Epidermal melanocyte (primary cell): Measurements from ENCODE around the gene HBG1.

Source experiments
- DNase-seq: peaks from one replicate; pipeline ENCODE4 v3.0.0; 2011; ENCODE audit warnings: low spot score; ENCODE audit not compliant: insufficient read length

Gene HBG1

GRCh38 chr11:5247472-5248192, 2.0 kb downstream of the HBG1 start:
- no peak for DNase-seq

DNA sequence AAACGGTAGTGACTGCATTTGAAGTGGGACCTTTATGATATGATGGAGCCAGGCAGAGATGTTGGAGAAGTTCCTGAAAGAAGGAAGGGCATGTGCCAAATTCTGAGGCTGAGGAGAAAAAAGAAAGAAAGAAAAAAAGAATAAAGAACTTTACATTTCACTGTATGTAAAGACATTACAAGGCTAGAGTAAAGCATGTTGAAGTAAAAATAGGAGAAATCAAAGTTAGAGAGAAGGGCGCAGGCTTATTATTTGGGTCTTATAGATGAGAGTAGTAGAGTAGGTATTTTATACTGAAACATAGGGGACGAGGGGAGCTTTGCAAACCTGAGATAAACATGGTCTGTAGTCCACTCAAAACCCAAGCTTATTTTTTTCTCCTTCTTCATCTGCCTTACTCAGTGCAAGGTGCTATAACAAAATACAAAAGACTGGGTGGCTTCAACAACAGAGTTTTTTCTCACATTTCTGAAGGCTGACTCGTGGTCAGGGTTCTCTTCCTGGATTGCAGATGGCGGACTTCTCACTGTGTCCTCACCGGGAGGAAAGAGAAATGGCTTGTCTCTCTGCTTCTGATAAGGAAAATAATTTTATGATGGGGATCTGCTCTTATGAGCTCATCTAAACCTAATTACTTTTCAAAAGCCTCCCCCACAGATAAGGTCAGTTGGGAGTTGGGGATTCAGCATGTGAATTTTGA, 2.7 kb downstream of the HBG1 start:
- DNase-seq: no peak

DNA sequence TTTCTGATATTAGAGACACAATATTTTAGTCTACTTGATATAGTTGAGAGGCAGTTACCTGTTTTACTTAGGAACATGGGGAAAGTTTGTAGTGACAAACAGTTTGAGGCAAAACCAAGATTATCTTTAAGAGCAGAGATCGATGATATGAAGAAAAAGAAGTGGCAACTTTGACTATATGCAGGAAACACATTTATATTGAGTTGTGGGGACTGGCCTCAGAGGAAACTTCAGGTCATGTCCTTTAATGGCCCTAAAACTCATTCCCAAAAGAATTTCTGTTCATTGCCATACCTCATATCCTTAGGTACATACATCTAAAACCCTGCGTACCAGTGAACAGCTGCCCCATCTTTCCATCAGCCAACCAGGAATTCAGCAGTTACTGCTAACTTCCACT, 4.5 kb downstream of the HBG1 start:
- no peak for DNase-seq

- no peak for DNase-seq
Measured at GRCh38 chr11:5243816-5244180, 5.9 kb downstream of the HBG1 start.

DNA sequence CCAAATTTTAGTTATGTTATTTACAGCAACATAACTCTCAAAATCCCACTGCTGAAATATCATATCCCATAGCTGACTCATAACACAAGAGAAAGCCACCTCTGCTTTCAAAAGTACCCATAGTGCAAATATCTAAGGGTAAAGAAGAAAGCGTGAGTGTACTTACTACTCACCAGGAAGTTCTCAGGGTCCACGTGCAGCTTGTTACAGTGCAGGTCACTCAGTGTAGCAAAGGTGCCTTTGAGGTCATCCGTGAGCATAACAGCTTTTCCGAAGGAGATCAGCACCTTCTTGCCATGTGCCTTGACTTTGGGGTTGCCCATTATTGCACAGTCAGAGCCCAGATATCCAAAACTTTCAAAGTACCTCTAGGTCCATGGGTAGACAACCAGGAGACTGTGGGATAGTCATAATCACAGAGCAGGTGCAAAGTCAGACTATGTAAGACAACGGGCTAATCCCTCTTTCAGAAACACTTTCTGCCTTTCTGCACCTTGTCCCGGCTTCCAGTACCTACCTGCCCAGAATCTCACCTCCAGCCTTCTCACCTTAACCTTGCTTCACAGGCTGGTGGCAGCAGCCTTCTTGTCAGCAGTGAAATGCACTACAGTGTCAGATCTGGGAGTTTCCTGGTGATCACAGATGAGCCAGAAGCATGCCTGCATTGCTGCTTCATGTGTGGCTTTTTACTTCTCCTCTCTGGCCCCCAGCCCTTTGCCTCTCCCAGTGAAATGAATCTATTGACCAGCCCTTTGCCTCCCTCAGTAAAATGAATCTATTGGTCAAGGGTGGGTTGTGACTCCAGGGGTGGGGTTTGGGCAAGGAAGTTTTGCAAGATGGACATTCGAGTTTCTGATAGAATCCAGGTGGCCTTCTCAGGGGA, 6.5 kb downstream of the HBG1 start:
- DNase-seq: no peak

DNA sequence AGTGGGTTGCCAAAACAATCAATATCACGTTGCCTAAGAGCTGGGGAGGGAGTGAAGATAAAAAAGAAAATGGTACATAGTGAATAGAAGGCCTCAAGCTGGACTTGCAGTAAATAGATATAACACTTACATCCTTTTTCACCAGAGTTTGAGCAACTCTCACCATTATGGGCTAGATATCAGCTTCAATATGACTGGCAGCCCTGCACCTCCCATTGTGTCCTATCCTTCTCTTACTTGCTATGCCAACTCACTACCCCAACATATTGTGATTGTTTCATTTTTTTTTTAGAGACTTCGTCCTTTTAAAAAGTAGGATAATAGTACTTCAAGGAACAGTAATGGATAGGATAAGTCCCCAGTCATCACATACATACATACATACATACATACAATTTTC, 7.4 kb downstream of the HBG1 start:
- DNase-seq: no peak

DNA sequence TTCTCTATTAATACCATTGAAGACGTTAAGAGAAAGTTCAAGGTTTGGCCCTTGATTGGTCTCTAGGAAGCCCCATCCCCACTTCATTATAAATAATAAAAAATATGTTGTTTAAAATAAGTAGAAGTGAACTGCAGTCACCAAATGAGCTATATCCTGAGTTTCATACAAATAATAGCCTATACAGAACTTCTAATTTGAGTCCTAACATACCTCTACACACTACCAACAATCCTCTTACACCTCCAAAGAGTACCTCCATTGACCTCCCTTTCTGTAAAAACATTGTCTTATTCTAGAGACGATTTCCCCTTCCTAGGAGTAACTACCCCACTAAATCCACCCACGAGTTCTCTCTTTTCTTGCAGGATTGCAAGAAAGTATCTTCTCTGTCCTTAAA, 8.2 kb downstream of the HBG1 start:
- DNase-seq: no peak

DNA sequence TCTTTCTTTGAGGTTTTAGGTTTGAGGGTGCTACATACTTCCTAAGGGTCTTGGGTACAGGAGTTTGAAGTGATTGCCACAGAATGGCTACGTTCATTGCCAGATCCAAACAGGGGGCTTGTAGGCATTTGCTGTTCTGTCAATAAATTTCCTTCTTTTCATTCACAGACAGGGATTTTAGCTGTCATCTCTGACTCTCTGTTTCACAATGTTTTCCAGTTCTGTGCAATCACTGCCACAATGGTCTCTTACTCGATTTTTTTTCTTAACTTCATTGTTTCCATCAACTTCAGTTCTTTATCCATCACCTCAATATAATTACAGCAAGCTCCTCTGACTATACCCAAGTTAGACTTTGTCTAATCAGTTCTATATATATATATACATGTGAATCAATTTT, 9.2 kb downstream of the HBG1 start:
- no peak for DNase-seq

GRCh38 chr11:5240056-5240455, 9.6 kb downstream of the HBG1 start:
- no peak for DNase-seq

DNA sequence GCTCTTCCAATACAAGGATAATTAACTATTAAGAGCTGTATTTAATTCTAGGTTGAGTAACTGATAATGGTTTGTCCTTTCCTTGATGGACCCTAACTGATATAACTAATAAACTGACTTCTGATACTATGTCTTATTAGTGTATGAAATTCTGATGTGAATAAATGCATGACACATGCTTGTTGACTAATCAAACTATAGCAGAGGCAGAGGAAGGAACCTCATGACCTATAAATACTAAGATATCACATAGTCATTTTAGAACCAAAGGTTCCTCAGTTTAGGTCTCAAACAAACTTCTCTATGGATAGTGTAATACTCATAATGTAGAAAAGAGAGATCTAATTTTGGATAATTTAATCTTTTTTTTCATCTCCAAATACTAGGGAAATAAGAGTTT, 10.6 kb downstream of the HBG1 start:
- DNase-seq: no peak

DNA sequence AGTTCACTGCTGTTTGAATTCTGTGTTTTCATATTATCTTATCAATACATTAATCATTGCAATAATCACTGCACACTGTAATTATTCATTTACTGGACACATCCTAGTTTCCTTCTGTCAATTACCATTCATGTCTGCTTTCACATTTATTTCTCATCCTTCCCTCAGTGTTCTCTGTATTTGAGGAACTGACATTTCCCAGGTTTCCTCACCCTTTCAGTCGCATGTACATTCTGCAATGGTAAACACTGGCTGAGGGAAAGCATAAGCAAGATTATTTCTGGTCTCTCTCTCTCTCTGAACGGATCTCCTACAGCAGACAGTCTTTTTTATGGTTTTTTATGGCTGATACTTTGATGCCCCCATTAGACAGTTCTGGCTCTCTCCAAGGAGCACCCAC, 11.2 kb downstream of the HBG1 start:
- no peak for DNase-seq

DNA sequence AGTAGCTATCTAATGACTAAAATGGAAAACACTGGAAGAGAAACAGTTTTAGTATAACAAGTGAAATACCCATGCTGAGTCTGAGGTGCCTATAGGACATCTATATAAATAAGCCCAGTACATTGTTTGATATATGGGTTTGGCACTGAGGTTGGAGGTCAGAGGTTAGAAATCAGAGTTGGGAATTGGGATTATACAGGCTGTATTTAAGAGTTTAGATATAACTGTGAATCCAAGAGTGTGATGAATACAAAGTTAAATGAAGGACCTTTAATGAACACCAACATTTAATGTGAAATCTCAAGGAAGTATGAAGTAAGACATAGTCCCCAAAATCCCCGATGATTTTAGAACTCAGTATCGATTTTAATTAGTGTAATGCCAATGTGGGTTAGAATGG, 12.2 kb downstream of the HBG1 start:
- DNase-seq: no peak

DNA sequence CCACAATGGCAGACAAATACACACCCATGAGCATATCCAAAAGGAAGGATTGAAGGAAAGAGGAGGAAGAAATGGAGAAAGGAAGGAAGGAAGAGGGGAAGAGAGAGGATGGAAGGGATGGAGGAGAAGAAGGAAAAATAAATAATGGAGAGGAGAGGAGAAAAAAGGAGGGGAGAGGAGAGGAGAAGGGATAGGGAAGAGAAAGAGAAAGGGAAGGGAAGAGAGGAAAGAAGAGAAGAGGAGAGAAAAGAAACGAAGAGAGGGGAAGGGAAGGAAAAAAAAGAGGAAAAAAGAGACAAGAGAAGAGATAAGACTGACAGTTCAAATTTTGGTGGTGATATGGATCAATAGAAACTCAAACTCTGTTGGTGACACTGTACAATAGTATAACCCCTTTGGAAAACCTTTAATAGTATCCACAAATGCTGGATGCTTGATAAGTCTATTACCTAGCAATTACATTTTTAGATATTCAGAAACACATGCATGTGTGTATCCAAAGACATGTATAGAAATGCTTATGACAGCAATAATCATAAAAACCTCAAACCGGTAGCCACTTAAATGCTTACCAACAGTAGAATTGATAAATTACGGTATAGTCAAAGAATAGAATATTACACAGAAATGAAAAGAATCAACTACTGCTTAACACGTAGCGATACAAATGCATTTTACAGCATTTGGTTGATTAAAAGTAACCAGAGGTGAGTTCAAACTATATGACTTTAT, 14.1 kb downstream of the HBG1 start:
- no peak for DNase-seq

- DNase-seq: no peak
Measured at GRCh38 chr11:5234381-5234834, 15.2 kb downstream of the HBG1 start, which contains the start of gene HBD. HBD (minus strand) TSS chr11:5234483; CDS start chr11:5234433, 50 bp downstream.

DNA sequence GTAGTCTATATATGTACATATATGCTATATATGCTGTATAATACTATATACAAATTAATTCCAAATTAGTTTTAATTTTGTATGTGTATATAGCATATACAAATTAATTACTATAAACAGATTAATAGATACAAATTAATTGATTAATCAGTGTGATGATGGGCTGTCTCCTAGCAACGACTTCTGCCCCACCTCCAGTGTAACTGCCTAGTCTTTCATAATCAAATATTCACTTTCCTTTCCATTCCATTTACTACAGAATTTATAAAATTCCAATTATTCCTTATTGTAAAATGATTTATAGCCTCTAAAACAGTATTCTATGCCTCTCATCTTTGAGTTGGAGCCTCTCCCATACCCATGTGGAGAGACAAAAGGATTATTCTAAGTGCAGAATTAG, 16.4 kb downstream of the HBG1 start:
- DNase-seq: no peak

DNA sequence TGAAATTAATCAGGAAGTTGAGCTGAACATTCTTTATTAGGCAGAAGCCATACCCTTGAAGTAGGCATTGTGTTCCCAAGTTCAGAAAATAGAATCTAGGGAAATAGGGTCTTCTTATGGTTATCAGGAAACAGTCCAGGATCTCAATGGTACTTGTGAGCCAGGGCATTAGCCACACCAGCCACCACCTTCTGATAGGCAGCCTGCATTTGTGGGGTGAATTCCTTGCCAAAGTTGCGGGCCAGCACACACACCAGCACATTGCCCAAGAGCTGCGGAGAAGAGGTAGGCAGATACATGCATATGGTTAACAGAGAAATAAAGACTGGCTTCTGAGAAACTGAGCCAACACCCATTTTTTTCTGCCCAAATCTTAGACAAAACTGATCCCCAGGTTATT, 16.8 kb downstream of the HBG1 start:
- no peak for DNase-seq

DNA sequence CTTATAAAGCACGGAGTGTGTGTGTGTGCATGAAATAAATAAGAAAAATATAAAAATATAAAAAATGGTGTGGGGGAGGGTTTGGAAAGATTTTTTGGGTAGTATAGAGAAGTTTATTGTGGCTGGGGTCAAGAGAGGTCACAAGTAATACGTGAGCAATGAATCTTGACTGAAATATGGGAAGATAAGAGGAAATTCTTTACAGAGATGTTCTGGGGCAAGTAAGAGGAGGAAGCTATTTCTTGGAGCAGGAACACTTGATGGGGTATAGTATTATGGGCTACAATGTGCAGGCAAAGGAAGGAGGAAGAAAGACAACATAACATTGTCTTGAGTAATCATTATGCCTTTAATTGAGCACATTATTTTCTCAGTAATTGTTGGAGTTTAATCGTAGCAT, 17.5 kb downstream of the HBG1 start:
- DNase-seq: no peak

GRCh38 chr11:5231111-5231510, 18.5 kb downstream of the HBG1 start:
- no peak for DNase-seq

DNA sequence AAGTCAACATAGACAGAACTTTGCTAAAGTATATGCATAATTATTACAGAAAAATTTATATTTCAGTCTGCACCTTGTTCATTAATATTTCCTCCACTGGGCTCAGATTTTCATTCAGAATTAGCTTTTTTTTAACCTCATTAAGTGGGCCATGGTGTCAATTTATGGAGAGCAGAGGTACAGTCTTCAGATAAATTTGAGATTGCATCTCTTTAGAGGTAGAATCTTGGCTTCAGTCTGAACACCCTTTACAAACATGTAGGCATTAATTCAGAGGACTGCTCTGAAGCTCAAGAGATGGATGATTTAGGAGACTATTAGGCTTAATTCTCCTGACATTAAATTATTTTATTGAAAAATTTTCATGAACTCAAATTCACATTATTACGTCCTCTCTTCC, 19.4 kb downstream of the HBG1 start:
- no peak for DNase-seq

DNA sequence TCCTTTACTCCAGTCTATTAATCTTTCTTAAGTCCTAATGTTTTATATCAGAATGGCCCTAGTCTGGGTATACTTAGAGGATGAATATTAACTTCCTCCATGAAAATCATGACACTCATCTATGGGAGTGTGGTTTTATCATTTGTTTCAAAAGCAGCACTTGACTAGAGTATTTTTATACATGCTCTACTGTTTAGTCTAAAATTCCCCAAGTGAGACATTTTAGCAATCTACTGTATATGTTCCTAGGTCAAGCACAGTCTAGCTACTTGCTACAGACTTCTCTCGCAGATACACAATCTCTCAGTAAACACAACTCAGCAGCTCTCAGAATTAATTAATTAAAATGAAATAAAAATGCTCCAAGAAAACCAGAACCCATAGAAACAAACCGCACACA, 19.9 kb downstream of the HBG1 start:
- no peak for DNase-seq

DNA sequence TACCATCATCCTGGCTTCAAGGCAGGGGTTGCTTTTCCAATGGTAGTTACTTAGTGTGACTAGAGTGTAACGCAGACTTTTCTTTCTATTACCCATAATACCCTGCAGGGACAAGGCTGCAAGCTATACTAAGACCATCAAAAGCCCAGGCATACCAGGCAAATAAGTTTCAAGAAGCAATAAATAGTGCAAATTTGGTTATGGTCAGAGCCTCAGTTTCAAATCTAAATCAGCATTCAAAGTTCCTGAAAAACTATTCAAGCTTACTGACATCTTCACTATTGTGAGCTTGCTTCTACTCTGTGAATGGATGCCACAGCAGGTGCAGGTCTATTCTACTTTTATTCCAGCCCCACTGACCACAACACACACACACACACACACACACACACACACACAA, 20.3 kb downstream of the HBG1 start:
- DNase-seq: no peak

- no peak for DNase-seq
Measured at GRCh38 chr11:5228124-5228523, 21.5 kb downstream of the HBG1 start.
